GM19395 (cell line): ENCODE measurements around the gene PCCA.

Experiments
- ATAC-seq: cut with Tn5 transposase; IDR thresholded peaks from one replicate; pipeline ENCODE4 v1.9.1; 2021; ENCODE audit warnings: mild to moderate bottlenecking, moderate library complexity; ENCODE audit not compliant: unreplicated experiment

Gene PCCA

GRCh38 chr13:100447831-100448230, 358.9 kb downstream of the PCCA start:
- ATAC-seq: no peak

DNA sequence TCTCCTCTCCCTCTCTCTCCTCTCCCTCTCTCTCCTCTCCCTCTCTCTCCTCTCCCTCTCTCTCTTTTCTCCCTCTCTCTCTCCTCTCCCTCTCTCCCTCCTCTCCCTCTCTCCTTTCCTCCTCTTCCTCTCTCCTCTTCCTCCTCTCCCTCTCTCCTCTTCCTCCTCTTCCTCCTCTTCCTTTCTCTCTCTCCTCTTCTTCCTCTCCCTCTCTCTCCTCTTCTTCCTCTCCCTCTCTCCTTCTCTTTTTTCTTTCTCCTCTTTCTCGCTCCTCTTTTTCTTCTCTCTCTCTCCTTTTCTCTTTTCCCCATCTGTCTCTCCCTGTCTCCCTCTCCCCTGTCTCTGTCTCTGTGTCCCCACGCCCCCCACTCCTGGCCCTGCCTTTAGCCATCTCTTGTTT, 363.0 kb downstream of the PCCA start:
- no peak for ATAC-seq

- no peak for ATAC-seq
These were observed 366.0 kb downstream of the PCCA start for GRCh38 chr13:100454876-100455275.

DNA sequence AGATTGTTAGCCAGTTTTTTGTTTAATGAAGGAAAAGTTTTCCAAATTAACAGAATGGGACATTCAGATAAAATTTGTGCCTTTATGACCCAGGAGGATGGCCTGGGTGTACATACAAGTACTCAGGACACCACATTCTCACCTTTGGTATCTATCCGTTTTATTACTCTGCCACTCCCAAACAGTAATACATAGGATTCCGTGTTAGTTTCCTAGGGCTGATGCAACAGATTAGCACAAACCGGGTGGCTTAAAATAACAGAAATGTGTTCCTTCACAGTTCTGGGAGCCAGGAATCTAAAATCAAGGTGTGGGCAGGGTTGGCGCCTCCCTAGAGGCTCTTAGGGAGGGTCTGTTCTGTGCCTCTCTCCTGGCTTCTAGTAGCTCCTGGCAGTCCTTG, 369.8 kb downstream of the PCCA start:
- no peak for ATAC-seq

- ATAC-seq: no peak
These were observed 370.9 kb downstream of the PCCA start for GRCh38 chr13:100459747-100460146.

GRCh38 chr13:100460266-100460665, 371.4 kb downstream of the PCCA start:
- no peak for ATAC-seq

GRCh38 chr13:100460791-100461190, 371.9 kb downstream of the PCCA start:
- ATAC-seq: no peak

- ATAC-seq: no peak
These were observed 372.6 kb downstream of the PCCA start for GRCh38 chr13:100461309-100462030.

GRCh38 chr13:100464006-100464405, 375.1 kb downstream of the PCCA start:
- no peak for ATAC-seq

- ATAC-seq: no peak
These were observed 376.7 kb downstream of the PCCA start for GRCh38 chr13:100465558-100465957.

- ATAC-seq: no peak
These were observed 382.1 kb downstream of the PCCA start for GRCh38 chr13:100470866-100471505.

GRCh38 chr13:100473087-100473486, 384.2 kb downstream of the PCCA start:
- no peak for ATAC-seq

DNA sequence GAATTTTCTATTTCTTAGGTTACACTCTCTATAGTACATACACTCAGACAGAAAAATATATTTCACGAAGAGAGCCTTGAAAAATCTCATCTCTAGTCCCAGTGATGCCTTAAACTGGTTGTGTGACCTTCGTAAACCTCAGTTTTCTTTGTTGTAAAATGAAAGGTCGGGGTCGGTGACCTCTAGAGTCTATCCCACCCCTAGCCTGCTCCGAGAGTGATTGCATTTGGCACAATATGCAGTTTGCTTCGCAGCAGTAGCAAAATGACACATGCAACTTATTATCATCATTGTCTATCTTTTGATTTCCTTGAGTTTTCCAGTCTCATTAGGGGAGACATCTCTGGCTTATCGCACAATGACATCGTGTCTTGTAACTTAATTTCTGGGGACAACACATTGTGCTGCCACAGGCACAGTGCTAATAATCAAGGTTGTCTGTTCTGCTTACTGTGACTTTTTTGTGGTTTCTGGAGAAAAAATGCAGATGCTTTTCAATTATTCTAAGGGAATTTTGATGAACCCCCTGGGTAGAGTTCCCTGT, 384.7 kb downstream of the PCCA start:
- no peak for ATAC-seq

DNA sequence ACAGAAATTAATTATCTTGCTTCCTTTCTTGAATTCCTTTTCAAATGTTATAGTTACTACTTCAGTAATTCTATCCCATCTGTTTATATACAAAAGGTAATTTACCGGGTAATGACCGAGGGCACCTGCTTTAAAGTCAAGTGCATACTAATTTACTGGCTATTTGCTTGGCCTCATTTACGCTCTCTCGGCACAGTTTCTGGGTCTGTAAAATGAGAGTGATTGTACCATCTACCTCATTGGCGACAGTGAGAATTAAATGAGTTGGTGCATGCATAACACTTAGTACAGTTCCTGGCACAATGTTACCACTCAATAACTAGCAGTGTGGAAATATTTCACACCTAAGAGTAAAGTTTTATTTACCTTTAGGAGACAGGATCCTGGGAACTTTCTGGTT, 388.1 kb downstream of the PCCA start:
- ATAC-seq: no peak

GRCh38 chr13:100478107-100478809, 389.4 kb downstream of the PCCA start:
- no peak for ATAC-seq

DNA sequence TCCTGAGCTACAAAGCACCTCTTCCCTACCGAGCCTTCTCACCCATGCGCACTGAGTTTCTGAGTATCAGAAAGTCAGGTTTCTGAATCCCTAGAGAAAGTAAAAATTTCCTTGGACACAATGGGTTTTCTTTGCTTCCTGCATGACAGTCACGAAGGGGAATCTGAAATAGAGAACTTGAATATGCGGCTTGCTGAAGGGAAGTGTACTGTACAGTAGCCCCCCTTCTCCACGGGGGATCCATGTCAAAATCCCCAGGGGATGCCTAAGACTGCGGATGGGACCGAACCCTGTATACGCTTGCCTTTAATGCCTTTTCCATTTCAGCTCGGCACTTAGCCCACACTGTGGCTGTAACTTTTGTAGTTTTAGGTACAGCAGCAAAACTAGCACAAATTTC, 391.8 kb downstream of the PCCA start:
- no peak for ATAC-seq

DNA sequence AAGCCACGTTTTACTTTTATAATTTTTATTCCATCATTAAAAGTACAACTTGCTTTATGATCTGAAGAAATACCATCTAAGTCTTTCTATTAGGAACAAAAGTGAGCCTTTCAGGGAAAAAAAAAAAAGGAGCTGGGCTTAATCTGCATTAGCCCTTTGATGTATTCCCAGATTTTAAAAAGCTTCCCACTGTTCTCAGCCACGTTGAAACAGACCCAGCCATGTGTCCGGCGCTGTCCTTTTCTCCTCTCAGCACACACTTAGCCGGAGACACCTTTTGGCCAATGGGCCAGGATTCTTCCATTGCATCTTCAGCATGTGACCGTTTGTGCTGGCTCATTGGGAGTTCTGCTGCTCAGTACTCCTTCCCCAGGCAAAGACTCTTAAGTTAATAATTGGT, 394.2 kb downstream of the PCCA start:
- no peak for ATAC-seq

- ATAC-seq: peak; percentile 48
These were observed 395.0 kb downstream of the PCCA start for GRCh38 chr13:100483841-100484381.

- ATAC-seq: no peak
These were observed 395.8 kb downstream of the PCCA start for GRCh38 chr13:100484702-100485101.

- no peak for ATAC-seq
These were observed 396.4 kb downstream of the PCCA start for GRCh38 chr13:100485265-100485664.

GRCh38 chr13:100490692-100491091, 401.8 kb downstream of the PCCA start:
- no peak for ATAC-seq
